ENCODE measurements around the gene VPS13A. TPM values are rescaled to one million over a fixed set of nuclear protein-coding genes. Genes with fewer than 3 reads are reported as not detected.

VPS13A gene
- total and polyA plus RNA-seq, 10 donors = 7.5 to 90.9 (median 56.5) TPM

DNA sequence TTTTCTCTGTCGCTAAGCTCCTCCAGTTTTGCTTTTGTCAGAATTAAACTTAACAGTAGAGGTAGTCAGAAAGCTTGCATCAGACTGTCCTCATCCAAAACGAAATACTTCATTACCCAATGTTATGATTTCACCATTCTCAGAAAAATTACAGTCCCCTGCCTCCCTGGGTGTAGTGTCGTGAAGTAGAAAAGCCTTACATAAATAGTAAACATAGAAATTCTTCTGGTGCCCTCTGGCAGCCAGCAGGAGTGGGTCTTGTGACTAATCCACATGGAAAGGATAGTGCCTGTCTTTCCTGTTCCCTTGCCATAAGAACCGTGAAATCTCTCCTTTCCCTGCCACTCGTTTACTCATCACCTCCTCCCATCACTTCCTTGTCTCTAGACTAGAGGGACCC, 240.2 kb downstream of the VPS13A start:
- intact Hi-C loops (cut with DNase I; ENCODE audit: low total_unique reads) = no loop called here

DNA sequence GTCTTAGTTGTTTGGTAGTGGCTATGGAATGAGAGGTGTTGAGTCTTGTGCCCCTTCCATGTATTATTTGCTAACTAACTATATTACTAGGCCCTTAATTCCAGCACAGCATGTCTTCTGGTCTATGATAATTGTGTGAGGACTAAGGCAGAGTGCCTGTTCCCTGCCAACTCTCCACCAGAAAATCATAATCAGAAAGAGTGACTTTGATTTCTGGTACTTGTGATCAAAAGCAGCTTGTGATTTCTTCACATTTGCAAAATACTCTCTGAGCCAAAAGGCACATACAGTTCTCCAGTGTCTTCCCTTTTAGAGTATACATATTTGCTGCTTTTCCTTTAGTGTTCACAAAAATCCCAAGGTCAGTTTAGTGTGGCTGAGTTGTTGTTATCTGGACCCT, 240.9 kb downstream of the VPS13A start:
- intact Hi-C loops (cut with DNase I; ENCODE audit: low total_unique reads) = no loop called here
- no peaks in the 10 kb centered on the region for H3K27me3 ChIP-seq (replicated peaks in 1 of 7)
- TF ChIP-seq POLR2AphosphoS5 (IDR thresholded peaks at IDR 0.05) (no peak), POLR2A (IDR thresholded peaks at IDR 0.05) (no peak)
- peaks cover 0 to 20% (median 0%) of the 10 kb centered on the region in 6 donors for H3K36me3 ChIP-seq
- H3K27ac ChIP-seq = peak overlapping the region in 4 of 8 donors; percentile 26 to 75 (median 66)
- H3K4me3 ChIP-seq = no peak overlapping the region
- peaks cover 0 to 28% (median 6%) of the 10 kb centered on the region in 6 donors for H3K4me1 ChIP-seq
- DNase-seq = no peak
- peaks cover 0 to 4% (median 0%) of the 10 kb centered on the region in 8 donors for H3K9me3 ChIP-seq

More for the DNA sequence above, 240.2 kb downstream of the VPS13A start:
- Histone ChIP-seq H3K9me3 (peaks cover 0 to 4% (median 0%) of the 10 kb centered on the region in 8 donors), H3K27me3 (replicated peaks in 1 of 7) (no peaks in the 10 kb centered on the region), H3K4me3 (no peak overlapping the region), H3K36me3 (peaks cover 0 to 20% (median 0%) of the 10 kb centered on the region in 6 donors), H3K27ac (peak overlapping the region in 5 of 8 donors; percentile 35 to 75 (median 62)), H3K4me1 (peaks cover 0 to 28% (median 6%) of the 10 kb centered on the region in 6 donors)
- TF ChIP-seq, protein P1, sequence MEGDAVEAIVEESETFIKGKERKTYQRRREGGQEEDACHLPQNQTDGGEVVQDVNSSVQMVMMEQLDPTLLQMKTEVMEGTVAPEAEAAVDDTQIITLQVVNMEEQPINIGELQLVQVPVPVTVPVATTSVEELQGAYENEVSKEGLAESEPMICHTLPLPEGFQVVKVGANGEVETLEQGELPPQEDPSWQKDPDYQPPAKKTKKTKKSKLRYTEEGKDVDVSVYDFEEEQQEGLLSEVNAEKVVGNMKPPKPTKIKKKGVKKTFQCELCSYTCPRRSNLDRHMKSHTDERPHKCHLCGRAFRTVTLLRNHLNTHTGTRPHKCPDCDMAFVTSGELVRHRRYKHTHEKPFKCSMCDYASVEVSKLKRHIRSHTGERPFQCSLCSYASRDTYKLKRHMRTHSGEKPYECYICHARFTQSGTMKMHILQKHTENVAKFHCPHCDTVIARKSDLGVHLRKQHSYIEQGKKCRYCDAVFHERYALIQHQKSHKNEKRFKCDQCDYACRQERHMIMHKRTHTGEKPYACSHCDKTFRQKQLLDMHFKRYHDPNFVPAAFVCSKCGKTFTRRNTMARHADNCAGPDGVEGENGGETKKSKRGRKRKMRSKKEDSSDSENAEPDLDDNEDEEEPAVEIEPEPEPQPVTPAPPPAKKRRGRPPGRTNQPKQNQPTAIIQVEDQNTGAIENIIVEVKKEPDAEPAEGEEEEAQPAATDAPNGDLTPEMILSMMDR (IDR thresholded peaks at IDR 0.05 in 8 of 11, conservative IDR thresholded peaks at IDR 0.05 in 3 of 11) = no peak
- no peak for TF ChIP-seq POLR2AphosphoS5 (IDR thresholded peaks at IDR 0.05)
- TF ChIP-seq POLR2A (IDR thresholded peaks at IDR 0.05) = no peak
- DNase-seq = no peak
- WGBS, 5 donors = 43 to 79% (median 61%) methylated on average over 5 of the region's 5 CpGs

DNA sequence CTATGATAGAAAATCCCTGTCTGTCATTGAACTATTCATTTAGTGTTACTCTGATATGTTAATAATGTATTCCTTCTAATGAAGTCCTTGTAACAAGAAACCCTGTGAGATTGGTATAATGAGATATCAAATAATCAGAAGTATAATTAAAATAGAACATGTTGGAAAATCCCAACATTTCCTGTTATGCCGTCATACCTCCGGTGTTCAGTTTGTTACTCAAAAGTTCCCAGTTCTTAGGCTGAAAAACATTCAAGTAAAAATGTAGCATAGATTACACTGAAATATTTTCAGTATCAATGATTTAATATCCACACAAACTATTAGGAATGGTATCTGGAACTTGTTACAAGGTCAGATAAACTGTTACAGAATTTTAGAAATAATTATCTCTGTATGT, 243.3 kb downstream of the VPS13A start:
- H3K4me3 ChIP-seq = no peak overlapping the region
- WGBS, 5 donors = 44 to 67% (median 47%) methylated on average over 2 of the region's 2 CpGs
- H3K9me3 ChIP-seq = peaks cover 0 to 4% (median 0%) of the 10 kb centered on the region in 8 donors
- TF ChIP-seq POLR2AphosphoS5 (IDR thresholded peaks at IDR 0.05) (no peak), POLR2A (IDR thresholded peaks at IDR 0.05) (no peak)
- TF ChIP-seq, protein P1 (IDR thresholded peaks at IDR 0.05 in 8 of 11, conservative IDR thresholded peaks at IDR 0.05 in 3 of 11) = no peak
- peaks cover 0 to 28% (median 6%) of the 10 kb centered on the region in 6 donors for H3K4me1 ChIP-seq
- intact Hi-C loops (cut with DNase I; ENCODE audit: low total_unique reads) = no loop called here
- DNase-seq = no peak
- peaks cover 0 to 17% (median 0%) of the 10 kb centered on the region in 6 donors for H3K36me3 ChIP-seq
- H3K27ac ChIP-seq = peak overlapping the region in 4 of 8 donors; percentile 6 to 14 (median 7)
- H3K27me3 ChIP-seq (replicated peaks in 1 of 7) = no peaks in the 10 kb centered on the region

DNA sequence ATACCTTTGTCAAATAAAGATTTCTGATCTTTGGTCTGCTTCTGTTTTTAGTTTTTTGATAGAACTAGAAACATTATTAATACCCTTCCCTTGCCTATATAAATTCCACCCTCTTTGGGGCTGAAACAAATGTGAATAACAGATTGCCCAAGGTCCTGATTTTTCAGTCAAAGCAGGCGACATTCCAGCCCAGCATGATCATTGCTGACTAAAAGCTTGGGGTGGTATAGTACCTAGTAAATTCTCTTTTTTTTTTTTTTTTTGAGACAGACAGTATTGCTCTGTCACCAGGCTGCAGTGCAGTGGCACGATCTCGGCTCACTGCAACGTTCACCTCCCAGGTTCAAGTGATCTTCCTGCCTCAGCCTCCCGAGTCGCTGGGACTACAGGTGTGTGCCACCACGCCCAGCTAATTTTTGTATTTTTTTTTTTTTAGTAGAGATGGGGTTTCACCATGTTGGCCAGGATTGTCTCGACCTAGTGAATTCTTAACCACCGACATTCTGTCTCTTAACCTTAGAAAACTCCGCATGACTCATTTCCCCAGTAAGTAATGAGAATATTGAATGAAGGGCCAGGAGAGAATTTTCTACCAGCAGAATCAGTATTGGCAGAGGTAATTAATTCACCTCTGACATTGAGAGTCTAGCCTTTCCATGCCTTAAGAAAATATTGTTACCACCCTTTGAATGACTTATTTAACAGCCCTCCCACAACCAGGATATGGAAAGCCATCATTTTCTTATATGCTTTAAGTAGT, 244.4 kb downstream of the VPS13A start:
- Histone ChIP-seq H3K4me3 (no peak overlapping the region), H3K4me1 (peaks cover 0 to 31% (median 6%) of the 10 kb centered on the region in 6 donors), H3K27ac (no peak overlapping the region), H3K9me3 (peaks cover 0 to 4% (median 0%) of the 10 kb centered on the region in 8 donors), H3K27me3 (replicated peaks in 1 of 7) (no peaks in the 10 kb centered on the region), H3K36me3 (peaks cover 0 to 10% (median 0%) of the 10 kb centered on the region in 6 donors)
- WGBS, 5 donors = 88 to 95% (median 93%) methylated on average over 10 of the region's 10 CpGs
- intact Hi-C loops (cut with DNase I; ENCODE audit: low total_unique reads) = no loop called here
- no peak for DNase-seq
- TF ChIP-seq, protein P1 (IDR thresholded peaks at IDR 0.05 in 8 of 11, conservative IDR thresholded peaks at IDR 0.05 in 3 of 11) = no peak
- TF ChIP-seq POLR2AphosphoS5 (IDR thresholded peaks at IDR 0.05) (no peak), POLR2A (IDR thresholded peaks at IDR 0.05) (no peak)
